Measurements from ENCODE around the gene CFAP46.
"Not testable (repeated sequence)": the region's sequence is repeated elsewhere in the genome, so short reads cannot be mapped to it uniquely, and the experiment has no call there.

The CFAP46 gene

GRCh38 chr10:132890301-132890700 lies 52.1 kb downstream of the CFAP46 start:
- in situ Hi-C loops (cut with MboI; ENCODE audit: low pct_unique_long_range_greater_than_20kb, low sequenced_read_pairs) = no loop called here
- DNase-seq = no peak

GRCh38 chr10:132889556-132889955 lies 52.8 kb downstream of the CFAP46 start:
- no peak for DNase-seq
- in situ Hi-C loops (cut with MboI; ENCODE audit: low pct_unique_long_range_greater_than_20kb, low sequenced_read_pairs) = no loop called here

- in situ Hi-C loops (cut with MboI; ENCODE audit: low pct_unique_long_range_greater_than_20kb, low sequenced_read_pairs) = no loop called here
- DNase-seq = no peak
Observed at GRCh38 chr10:132888898-132889490, 53.4 kb downstream of the CFAP46 start.

GRCh38 chr10:132888446-132888845 lies 53.9 kb downstream of the CFAP46 start:
- in situ Hi-C loops (cut with MboI; ENCODE audit: low pct_unique_long_range_greater_than_20kb, low sequenced_read_pairs); DNase-seq: not testable (repeated sequence)

GRCh38 chr10:132886211-132887099 lies 55.9 kb downstream of the CFAP46 start:
- DNase-seq = peak; percentile 47
- in situ Hi-C loops (cut with MboI; ENCODE audit: low pct_unique_long_range_greater_than_20kb, low sequenced_read_pairs) = no loop called here

GRCh38 chr10:132885451-132886210 lies 56.7 kb downstream of the CFAP46 start:
- in situ Hi-C loops (cut with MboI; ENCODE audit: low pct_unique_long_range_greater_than_20kb, low sequenced_read_pairs) = no loop called here

GRCh38 chr10:132884691-132885271 lies 57.6 kb downstream of the CFAP46 start:
- in situ Hi-C loops (cut with MboI; ENCODE audit: low pct_unique_long_range_greater_than_20kb, low sequenced_read_pairs) = no loop called here
- DNase-seq = no peak

More at GRCh38 chr10:132885451-132886210, 56.7 kb downstream of the CFAP46 start:
- no peak for DNase-seq

GRCh38 chr10:132884041-132884440 lies 58.3 kb downstream of the CFAP46 start:
- no peak for DNase-seq
- in situ Hi-C loops (cut with MboI; ENCODE audit: low pct_unique_long_range_greater_than_20kb, low sequenced_read_pairs) = no loop called here

GRCh38 chr10:132883391-132883881 lies 58.9 kb downstream of the CFAP46 start:
- in situ Hi-C loops (cut with MboI; ENCODE audit: low pct_unique_long_range_greater_than_20kb, low sequenced_read_pairs) = no loop called here
- no peak for DNase-seq

- in situ Hi-C loops (cut with MboI; ENCODE audit: low pct_unique_long_range_greater_than_20kb, low sequenced_read_pairs) = no loop called here
- DNase-seq = no peak
Observed at GRCh38 chr10:132882069-132882951, 60.1 kb downstream of the CFAP46 start.

GRCh38 chr10:132881186-132881920 lies 61.0 kb downstream of the CFAP46 start:
- in situ Hi-C loops (cut with MboI; ENCODE audit: low pct_unique_long_range_greater_than_20kb, low sequenced_read_pairs) = no loop called here
- no peak for DNase-seq

- DNase-seq = no peak
- in situ Hi-C loops (cut with MboI; ENCODE audit: low pct_unique_long_range_greater_than_20kb, low sequenced_read_pairs) = no loop called here
Observed at GRCh38 chr10:132880128-132880981, 62.0 kb downstream of the CFAP46 start.

- DNase-seq = no peak
- in situ Hi-C loops (cut with MboI; ENCODE audit: low pct_unique_long_range_greater_than_20kb, low sequenced_read_pairs) = no loop called here
Observed at GRCh38 chr10:132879408-132880127, 62.8 kb downstream of the CFAP46 start.

GRCh38 chr10:132878730-132879407 lies 63.5 kb downstream of the CFAP46 start:
- in situ Hi-C loops (cut with MboI; ENCODE audit: low pct_unique_long_range_greater_than_20kb, low sequenced_read_pairs) = no loop called here
- no peak for DNase-seq

GRCh38 chr10:132878091-132878729 lies 64.2 kb downstream of the CFAP46 start:
- in situ Hi-C loops (cut with MboI; ENCODE audit: low pct_unique_long_range_greater_than_20kb, low sequenced_read_pairs) = no loop called here
- DNase-seq = no peak

Data from KBM-7 (cell line).